OCI-LY7 (cell line): Measurements from ENCODE around the gene HIVEP3. TPM values are rescaled to one million over a fixed set of nuclear protein-coding genes. Genes with fewer than 3 reads are reported as not detected.

Source experiments
- BruUV-seq: library from RNA; stranded (reverse); fragments of 400-500 nt; replicated peaks from 2 replicates; lab custom pipeline; 2021; lab: Mats Ljungman, UMichigan
- CTCF ChIA-PET: fragments of 300-600 bp; sonication (Branson Sonifier 250); formaldehyde crosslinking; loops from one replicate; lab custom pipeline; 2022; ENCODE audit warnings: antibody characterized with exemption; ENCODE audit not compliant: unreplicated experiment; lab: Charles Lee
- POLR2A ChIA-PET: fragments of 300-600 bp; sonication (Branson Sonifier 250); formaldehyde crosslinking; loops from one replicate; lab custom pipeline; 2022; ENCODE audit warnings: antibody characterized with exemption; lab: Charles Lee
- DNase-seq: peaks from one replicate; pipeline ENCODE4 v3.0.0-alpha.2; 2015; ENCODE audit warnings: low spot score
- H2AFZ ChIP-seq: fragments of 200-600 bp; sonication (generic), shearing (Covaris generic); 2 replicates; pipeline ENCODE4 v1.6.1; 2014; ENCODE audit warnings: mild to moderate bottlenecking, antibody characterized with exemption, low read length, moderate library complexity
- H3K27ac ChIP-seq: fragments of 200-600 bp; sonication (generic); 2 replicates; pipeline ENCODE4 v1.5.1; 2014; ENCODE audit warnings: mixed run types, low read depth, mild to moderate bottlenecking, moderate library complexity, low read length, inconsistent platforms; ENCODE audit not compliant: poor library complexity, severe bottlenecking
- H3K36me3 ChIP-seq: fragments of 200-600 bp; sonication (generic); 2 replicates; pipeline ENCODE4 v1.6.1; 2014; ENCODE audit warnings: mild to moderate bottlenecking, antibody characterized with exemption, low read length, moderate library complexity, mixed read lengths; ENCODE audit not compliant: insufficient read depth
- H3K4me1 ChIP-seq: fragments of 200-600 bp; sonication (generic); 2 replicates; pipeline ENCODE4 v1.5.1; 2014; ENCODE audit warnings: mild to moderate bottlenecking, low read length; ENCODE audit not compliant: insufficient read depth, poor library complexity, severe bottlenecking
- H3K4me2 ChIP-seq: fragments of 200-600 bp; sonication (generic); 2 replicates; pipeline ENCODE4 v1.6.1; 2014; ENCODE audit warnings: mild to moderate bottlenecking, low read length
- H3K4me3 ChIP-seq: fragments of 200-600 bp; sonication (generic); 2 replicates; pipeline ENCODE4 v1.5.1; 2014; ENCODE audit warnings: mild to moderate bottlenecking, low read depth, low read length; ENCODE audit not compliant: poor library complexity, severe bottlenecking
- H3K79me2 ChIP-seq: fragments of 200-600 bp; sonication (generic); 2 replicates; pipeline ENCODE4 v1.6.1; 2016; ENCODE audit warnings: low read depth, mild to moderate bottlenecking, low read length, moderate library complexity, mixed read lengths; ENCODE audit not compliant: insufficient read depth
- H3K9me2 ChIP-seq: fragments of 200-600 bp; sonication (generic); 2 replicates; pipeline ENCODE4 v1.6.1; 2016; ENCODE audit warnings: mild to moderate bottlenecking, low read length, mixed read lengths; ENCODE audit not compliant: insufficient read depth
- H3K9me3 ChIP-seq: fragments of 200-600 bp; sonication (generic); 2 replicates; pipeline ENCODE4 v1.6.1; 2014; ENCODE audit warnings: mild to moderate bottlenecking, mixed run types, low read length, mixed read lengths
- H4K20me1 ChIP-seq: fragments of 200-600 bp; sonication (generic); 2 replicates; pipeline ENCODE4 v1.6.1; 2014; ENCODE audit warnings: mild to moderate bottlenecking, antibody characterized with exemption, low read length, moderate library complexity, mixed read lengths; ENCODE audit not compliant: insufficient read depth
- CTCF ChIP-seq: fragments of 200-600 bp; sonication (generic); conservative IDR thresholded peaks from 2 replicates; pipeline ENCODE4 v1.5.1; 2014; ENCODE audit warnings: mild to moderate bottlenecking, antibody characterized with exemption, low read length, moderate library complexity, mixed read lengths
- EZH2phosphoT487 ChIP-seq: fragments of 200-600 bp; sonication (generic); IDR thresholded peaks from 2 replicates; pipeline ENCODE4 v1.6.1; 2018; ENCODE audit warnings: low read depth, borderline replicate concordance, mild to moderate bottlenecking, mixed run types, antibody characterized with exemption, low read length, moderate library complexity, mixed read lengths
- intact Hi-C: fragments of 100-400 bp; cut with micrococcal nuclease; formaldehyde crosslinking; loops from one replicate; pipeline ENCODE4 v1.10.0; 2022; ENCODE audit not compliant: unreplicated experiment
- total RNA-seq, 2 experiments: library from RNA; depleted of rRNA in 1 of 2; stranded (reverse); fragments of >200 nt in 1 of 2; shearing (Covaris generic) in 1 of 2; gene quantifications; 2 replicates each; pipeline ENCODE4 v1.2.3, GENCODE V29; 2014 to 2022

HIVEP3 gene
- total RNA-seq, 2 experiments from 2014 or later: 0.53 to 0.60 TPM

- Histone ChIP-seq H3K9me2 (no peaks in the 10 kb centered on the region), H4K20me1 (no peaks in the 10 kb centered on the region), H3K79me2 (no peaks in the 10 kb centered on the region), H3K4me3 (no peak overlapping the region), H3K9me3 (no peaks in the 10 kb centered on the region), H3K36me3 (no peaks in the 10 kb centered on the region), H3K4me2 (no peak overlapping the region), H3K27ac (no peak overlapping the region), H2AFZ (no peak overlapping the region), H3K4me1 (no peaks in the 10 kb centered on the region)
- DNase-seq: no peak
- no TSS peak for BruUV-seq
- CTCF ChIA-PET: no interaction called here
- intact Hi-C loops: no loop called here
- TF ChIP-seq EZH2phosphoT487 (no peak), CTCF (no peak)
- POLR2A ChIA-PET: no interaction called here
Observed at GRCh38 chr1:41632781-41633575, 285.7 kb downstream of the HIVEP3 start.

DNA sequence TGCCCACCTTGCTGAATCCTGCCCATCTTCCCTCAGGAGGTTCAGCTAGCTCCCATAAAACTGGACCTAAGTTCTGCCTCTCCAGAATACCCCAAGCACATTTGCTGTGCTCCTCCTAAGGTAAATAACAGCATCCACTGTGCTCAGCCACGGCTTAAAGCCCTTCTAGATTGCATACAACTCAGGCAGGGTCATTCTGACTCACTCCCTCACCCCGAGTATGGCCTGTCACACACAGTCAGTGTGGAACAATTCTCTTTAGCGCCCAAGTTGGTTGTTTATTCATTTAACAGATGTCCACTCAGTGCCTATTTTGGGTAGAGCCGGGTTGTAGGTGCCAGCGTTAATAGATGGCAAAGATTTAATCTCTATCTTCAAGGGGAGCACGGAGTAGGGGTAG lies 286.8 kb downstream of the HIVEP3 start:
- H3K9me3 ChIP-seq: no peaks in the 10 kb centered on the region
- intact Hi-C loops: no loop called here
- H3K4me3 ChIP-seq: no peak overlapping the region
- BruUV-seq: no TSS peak
- DNase-seq: no peak
- no peaks in the 10 kb centered on the region for H3K9me2 ChIP-seq
- POLR2A ChIA-PET: no interaction called here
- no peaks in the 10 kb centered on the region for H3K79me2 ChIP-seq
- no peak for TF ChIP-seq EZH2phosphoT487
- TF ChIP-seq CTCF: no peak
- H3K4me1 ChIP-seq: no peaks in the 10 kb centered on the region
- H3K27ac ChIP-seq: no peak overlapping the region
- no peak overlapping the region for H3K4me2 ChIP-seq
- CTCF ChIA-PET: no interaction called here
- no peak overlapping the region for H2AFZ ChIP-seq
- H3K36me3 ChIP-seq: no peaks in the 10 kb centered on the region
- no peaks in the 10 kb centered on the region for H4K20me1 ChIP-seq

DNA sequence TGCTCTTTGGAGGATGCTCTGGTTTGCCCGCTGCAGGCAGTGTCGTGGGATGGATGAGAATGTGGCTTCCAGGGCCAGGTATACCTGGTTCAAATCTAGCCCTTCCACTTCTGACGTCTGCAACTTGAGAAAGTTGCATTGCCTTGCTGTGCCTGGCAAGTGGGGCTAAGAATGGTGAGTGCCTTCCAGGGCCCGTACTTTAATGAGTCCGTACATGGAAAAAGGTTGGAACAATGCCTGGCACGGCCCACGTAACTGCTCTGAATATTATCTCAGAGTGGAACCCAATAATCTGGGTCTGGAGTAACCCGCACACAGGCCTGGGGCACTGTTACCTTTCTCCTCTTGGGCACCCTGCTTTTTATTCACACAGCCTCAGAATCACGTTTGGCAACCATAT lies 287.6 kb downstream of the HIVEP3 start:
- POLR2A ChIA-PET: no interaction called here
- H3K4me1 ChIP-seq: no peaks in the 10 kb centered on the region
- no peak overlapping the region for H3K4me3 ChIP-seq
- TF ChIP-seq CTCF (no peak), EZH2phosphoT487 (no peak)
- no peaks in the 10 kb centered on the region for H3K9me2 ChIP-seq
- CTCF ChIA-PET: no interaction called here
- no peaks in the 10 kb centered on the region for H4K20me1 ChIP-seq
- H3K36me3 ChIP-seq: no peaks in the 10 kb centered on the region
- H3K4me2 ChIP-seq: no peak overlapping the region
- H3K27ac ChIP-seq: no peak overlapping the region
- no TSS peak for BruUV-seq
- no peak for DNase-seq
- no peaks in the 10 kb centered on the region for H3K79me2 ChIP-seq
- H2AFZ ChIP-seq: no peak overlapping the region
- no peaks in the 10 kb centered on the region for H3K9me3 ChIP-seq
- intact Hi-C loops: no loop called here
